ENCODE data around the gene ZSCAN5B. TPM values are rescaled to one million over a fixed set of nuclear protein-coding genes. Genes with fewer than 3 reads are reported as not detected.

Gene ZSCAN5B
- polyA plus RNA-seq, 1 of the 3 experiments (the other 2 are of a cell fraction): not detected

DNA sequence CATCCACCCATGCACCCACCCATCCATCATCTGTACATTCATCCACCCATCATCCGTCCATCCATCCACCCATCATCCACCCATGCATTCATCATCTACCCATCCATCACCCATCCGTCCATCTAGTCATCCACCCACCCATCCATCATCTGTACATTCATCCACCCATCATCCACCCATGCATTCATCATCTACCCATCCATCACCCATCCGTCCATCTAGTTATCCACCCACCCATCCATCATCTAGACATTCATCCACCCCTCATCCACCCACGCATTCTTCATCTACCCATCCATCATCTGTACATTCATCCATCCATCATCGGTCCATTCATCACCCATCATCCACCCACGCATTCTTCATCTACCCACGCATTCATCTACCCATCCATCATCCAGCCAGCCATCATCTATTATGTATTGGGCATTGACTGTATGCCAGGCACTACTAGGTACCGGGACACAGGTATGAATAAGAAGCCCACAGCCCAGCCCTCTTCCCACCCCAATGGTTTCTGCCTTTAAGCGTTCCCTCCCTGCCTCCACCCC is 38.5 kb downstream of the ZSCAN5B start:
- Histone ChIP-seq H3K4me1 (ENCODE audit: control insufficient read depth in 1 of 2, insufficient read depth in 2 of 2, low read depth in 1 of 2, low read length in 1 of 2) (no peaks in the 10 kb centered on the region), H3F3A (replicated peaks; ENCODE audit: insufficient read depth) (no peaks in the 10 kb centered on the region), H3K36me3 (replicated peaks in 1 of 2; ENCODE audit: control insufficient read depth in 1 of 2, insufficient read depth in 2 of 2, low read length in 1 of 2) (peaks cover 0 to 27% of the 10 kb centered on the region in 2 experiments), H4K20me1 (ENCODE audit: insufficient read depth) (no peaks in the 10 kb centered on the region), H3K27ac (ENCODE audit: low read depth in 2 of 2, low read length in 1 of 2) (no peak overlapping the region), H3K4me3 (ENCODE audit: low read depth in 2 of 2, low read length in 1 of 2) (no peak overlapping the region), H2AFZ (ENCODE audit: low read depth) (no peak overlapping the region), H3K79me2 (ENCODE audit: insufficient read depth) (no peaks in the 10 kb centered on the region), H3K27me3 (ENCODE audit: insufficient read depth) (no peaks in the 10 kb centered on the region), H3K4me2 (no peak overlapping the region), H3K9me3 (no peaks in the 10 kb centered on the region), H3K9ac (no peak overlapping the region), H3K9me2 (no peaks in the 10 kb centered on the region)
- DNase-seq: no peak
- ChIA-PET POLR2A (no interaction called here), CTCF (no interaction called here)
- 93% methylated on average over 9 of the region's 9 CpGs for WGBS (ENCODE audit: low lambda C conversion rate)
- no peak for TF ChIP-seq TAF1 (IDR thresholded peaks at IDR 0.05; ENCODE audit: borderline replicate concordance, low read depth, low read length)
- TF ChIP-seq FOXM1 (IDR thresholded peaks at IDR 0.05; ENCODE audit: low read depth): no peak
- TF ChIP-seq, protein P1, sequence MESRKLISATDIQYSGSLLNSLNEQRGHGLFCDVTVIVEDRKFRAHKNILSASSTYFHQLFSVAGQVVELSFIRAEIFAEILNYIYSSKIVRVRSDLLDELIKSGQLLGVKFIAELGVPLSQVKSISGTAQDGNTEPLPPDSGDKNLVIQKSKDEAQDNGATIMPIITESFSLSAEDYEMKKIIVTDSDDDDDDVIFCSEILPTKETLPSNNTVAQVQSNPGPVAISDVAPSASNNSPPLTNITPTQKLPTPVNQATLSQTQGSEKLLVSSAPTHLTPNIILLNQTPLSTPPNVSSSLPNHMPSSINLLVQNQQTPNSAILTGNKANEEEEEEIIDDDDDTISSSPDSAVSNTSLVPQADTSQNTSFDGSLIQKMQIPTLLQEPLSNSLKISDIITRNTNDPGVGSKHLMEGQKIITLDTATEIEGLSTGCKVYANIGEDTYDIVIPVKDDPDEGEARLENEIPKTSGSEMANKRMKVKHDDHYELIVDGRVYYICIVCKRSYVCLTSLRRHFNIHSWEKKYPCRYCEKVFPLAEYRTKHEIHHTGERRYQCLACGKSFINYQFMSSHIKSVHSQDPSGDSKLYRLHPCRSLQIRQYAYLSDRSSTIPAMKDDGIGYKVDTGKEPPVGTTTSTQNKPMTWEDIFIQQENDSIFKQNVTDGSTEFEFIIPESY (IDR thresholded peaks at IDR 0.05; ENCODE audit: borderline replicate concordance, low read depth): no peak
- TF ChIP-seq CHD2 (IDR thresholded peaks at IDR 0.05; ENCODE audit: low read length, partially characterized antibody): no peak
- TF ChIP-seq EP300 (IDR thresholded peaks at IDR 0.05; ENCODE audit: borderline replicate concordance in 1 of 2, low read depth in 1 of 2, low read length in 1 of 2): no peak
- TF ChIP-seq, protein P2, sequence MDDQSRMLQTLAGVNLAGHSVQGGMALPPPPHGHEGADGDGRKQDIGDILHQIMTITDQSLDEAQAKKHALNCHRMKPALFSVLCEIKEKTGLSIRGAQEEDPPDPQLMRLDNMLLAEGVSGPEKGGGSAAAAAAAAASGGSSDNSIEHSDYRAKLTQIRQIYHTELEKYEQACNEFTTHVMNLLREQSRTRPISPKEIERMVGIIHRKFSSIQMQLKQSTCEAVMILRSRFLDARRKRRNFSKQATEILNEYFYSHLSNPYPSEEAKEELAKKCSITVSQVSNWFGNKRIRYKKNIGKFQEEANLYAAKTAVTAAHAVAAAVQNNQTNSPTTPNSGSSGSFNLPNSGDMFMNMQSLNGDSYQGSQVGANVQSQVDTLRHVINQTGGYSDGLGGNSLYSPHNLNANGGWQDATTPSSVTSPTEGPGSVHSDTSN (IDR thresholded peaks at IDR 0.05): no peak
- no peak for TF ChIP-seq RXRA (IDR thresholded peaks at IDR 0.05; ENCODE audit: borderline replicate concordance, low read depth)
- TF ChIP-seq, protein P3, sequence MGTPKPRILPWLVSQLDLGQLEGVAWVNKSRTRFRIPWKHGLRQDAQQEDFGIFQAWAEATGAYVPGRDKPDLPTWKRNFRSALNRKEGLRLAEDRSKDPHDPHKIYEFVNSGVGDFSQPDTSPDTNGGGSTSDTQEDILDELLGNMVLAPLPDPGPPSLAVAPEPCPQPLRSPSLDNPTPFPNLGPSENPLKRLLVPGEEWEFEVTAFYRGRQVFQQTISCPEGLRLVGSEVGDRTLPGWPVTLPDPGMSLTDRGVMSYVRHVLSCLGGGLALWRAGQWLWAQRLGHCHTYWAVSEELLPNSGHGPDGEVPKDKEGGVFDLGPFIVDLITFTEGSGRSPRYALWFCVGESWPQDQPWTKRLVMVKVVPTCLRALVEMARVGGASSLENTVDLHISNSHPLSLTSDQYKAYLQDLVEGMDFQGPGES (IDR thresholded peaks at IDR 0.05; ENCODE audit: low read depth, low read length): no peak
- no peak for TF ChIP-seq GATA2 (CRISPR knock-in tag; IDR thresholded peaks at IDR 0.05)
- TF ChIP-seq JUND (IDR thresholded peaks at IDR 0.05): no peak

DNA sequence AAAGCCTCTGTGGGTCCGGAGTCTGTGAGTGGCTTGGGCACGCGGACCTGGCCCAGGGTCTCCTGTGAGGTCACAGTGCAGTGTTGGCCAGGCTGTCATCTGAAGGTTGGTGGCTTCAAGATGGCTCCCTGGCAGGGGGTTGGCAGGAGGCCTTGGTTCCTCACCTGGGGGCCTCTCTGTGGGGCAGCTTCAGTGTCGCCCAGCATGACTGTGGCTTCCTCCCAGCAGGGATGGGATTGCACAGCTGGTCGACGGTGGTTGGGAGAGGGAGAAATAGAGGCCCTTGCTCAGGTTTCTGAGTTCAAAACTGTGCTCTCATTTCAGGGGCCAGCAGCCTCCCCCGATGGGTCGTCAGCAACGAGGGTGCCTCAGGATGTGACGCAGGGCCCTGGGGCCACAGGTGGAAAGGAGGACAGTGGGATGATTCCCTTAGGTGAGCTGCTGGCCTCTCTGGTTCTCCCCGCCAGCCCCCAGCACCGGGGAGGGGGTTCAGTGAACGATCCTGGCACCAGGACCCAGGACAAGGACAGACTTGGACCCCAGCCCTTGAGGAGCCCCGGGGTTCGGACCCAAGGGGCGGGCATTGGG is 39.3 kb downstream of the ZSCAN5B start:
- H3K27ac ChIP-seq (ENCODE audit: low read depth in 2 of 2, low read length in 1 of 2): no peak overlapping the region
- H4K20me1 ChIP-seq (ENCODE audit: insufficient read depth): peaks cover 3% of the 10 kb centered on the region; the same call in 1 of the 2 replicates
- H3K4me3 ChIP-seq (ENCODE audit: low read depth in 2 of 2, low read length in 1 of 2): no peak overlapping the region
- no peak overlapping the region for H2AFZ ChIP-seq (ENCODE audit: low read depth)
- no peaks in the 10 kb centered on the region for H3K9me2 ChIP-seq
- H3K4me1 ChIP-seq (ENCODE audit: control insufficient read depth in 1 of 2, insufficient read depth in 2 of 2, low read depth in 1 of 2, low read length in 1 of 2): no peaks in the 10 kb centered on the region; a peak in 1 of 4 replicates
- WGBS (ENCODE audit: low lambda C conversion rate): 97% methylated on average over 9 of the region's 16 CpGs
- no peak for DNase-seq
- POLR2A ChIA-PET: no interaction called here
- peaks cover 0 to 33% of the 10 kb centered on the region in 2 experiments for H3K36me3 ChIP-seq (replicated peaks in 1 of 2; ENCODE audit: control insufficient read depth in 1 of 2, insufficient read depth in 2 of 2, low read length in 1 of 2)
- no peak overlapping the region for H3K9ac ChIP-seq
- 0 out of 2 replicates have a peak, but pooled peaks cover 2% of the 10 kb centered on the region for H3K79me2 ChIP-seq (ENCODE audit: insufficient read depth)
- H3K9me3 ChIP-seq: no peaks in the 10 kb centered on the region
- no peaks in the 10 kb centered on the region for H3F3A ChIP-seq (replicated peaks; ENCODE audit: insufficient read depth)
- no peaks in the 10 kb centered on the region for H3K27me3 ChIP-seq (ENCODE audit: insufficient read depth)
- CTCF ChIA-PET: interaction anchor here (1.1 to 1.5 kb wide), 3 partner anchors 14 to 175 kb away, joined by 3 to 7 read pairs (median 4); no protein-coding TSS in a partner anchor
- no peak overlapping the region for H3K4me2 ChIP-seq
- TF ChIP-seq EP300 (IDR thresholded peaks at IDR 0.05; ENCODE audit: borderline replicate concordance in 1 of 2, low read depth in 1 of 2, low read length in 1 of 2) (no peak), GATA2 (CRISPR knock-in tag; IDR thresholded peaks at IDR 0.05) (no peak), JUND (IDR thresholded peaks at IDR 0.05) (no peak)
- TF ChIP-seq, protein P3 (IDR thresholded peaks at IDR 0.05; ENCODE audit: low read depth, low read length): no peak
- TF ChIP-seq, protein P4, sequence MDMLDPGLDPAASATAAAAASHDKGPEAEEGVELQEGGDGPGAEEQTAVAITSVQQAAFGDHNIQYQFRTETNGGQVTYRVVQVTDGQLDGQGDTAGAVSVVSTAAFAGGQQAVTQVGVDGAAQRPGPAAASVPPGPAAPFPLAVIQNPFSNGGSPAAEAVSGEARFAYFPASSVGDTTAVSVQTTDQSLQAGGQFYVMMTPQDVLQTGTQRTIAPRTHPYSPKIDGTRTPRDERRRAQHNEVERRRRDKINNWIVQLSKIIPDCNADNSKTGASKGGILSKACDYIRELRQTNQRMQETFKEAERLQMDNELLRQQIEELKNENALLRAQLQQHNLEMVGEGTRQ (IDR thresholded peaks at IDR 0.05; ENCODE audit: borderline replicate concordance, low read depth, low read length): no peak
